HG03280 (cell line): ENCODE measurements around the gene PCP4.
"Not testable (repeated sequence)": the region's sequence is repeated elsewhere in the genome, so short reads cannot be mapped to it uniquely, and the experiment has no call there.

Experiments used
- ATAC-seq: cut with Tn5 transposase; IDR thresholded peaks from one replicate; pipeline ENCODE4 v1.9.1; 2021; ENCODE audit warnings: mild to moderate bottlenecking, moderate library complexity; ENCODE audit not compliant: unreplicated experiment

The PCP4 gene

DNA sequence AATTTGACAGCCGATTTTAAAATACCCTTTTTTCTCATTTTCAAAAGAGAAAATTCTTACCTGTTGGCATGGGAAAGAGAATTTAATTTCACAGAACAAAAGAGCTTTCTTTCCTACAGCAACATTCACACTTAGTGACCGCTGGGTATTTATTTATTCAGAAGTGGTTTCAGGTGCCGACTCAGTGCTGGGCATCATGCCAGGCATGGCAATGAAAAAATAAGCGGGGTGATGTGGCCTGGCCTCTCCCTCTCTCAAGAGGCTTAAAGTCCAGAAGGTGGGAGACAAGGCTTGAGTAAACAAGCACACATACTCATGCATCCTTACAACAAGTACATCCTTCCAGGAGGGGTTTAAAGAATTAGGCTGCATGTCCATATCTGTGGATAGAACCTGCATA, 4.1 kb upstream of the PCP4 start:
- ATAC-seq = no peak

DNA sequence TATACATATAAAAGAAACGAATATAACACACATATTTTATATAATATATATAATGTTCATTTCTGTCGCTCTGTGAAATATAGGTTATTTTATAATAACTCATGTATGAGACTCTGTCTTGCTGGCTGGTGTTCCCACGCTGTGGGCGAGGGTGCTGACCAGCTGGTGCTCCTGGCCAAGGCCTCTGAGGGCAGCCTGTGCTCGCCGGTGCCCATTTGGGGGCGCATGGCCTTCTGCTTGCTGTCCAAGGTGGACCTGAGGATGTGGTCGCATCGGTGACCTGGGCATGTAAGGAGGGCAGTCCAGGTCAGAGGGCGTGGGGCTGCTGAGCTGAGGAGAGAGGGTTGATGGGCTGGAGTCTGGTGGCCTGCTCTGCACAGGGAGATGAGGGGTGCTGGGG, 1.1 kb upstream of the PCP4 start:
- ATAC-seq = no peak

DNA sequence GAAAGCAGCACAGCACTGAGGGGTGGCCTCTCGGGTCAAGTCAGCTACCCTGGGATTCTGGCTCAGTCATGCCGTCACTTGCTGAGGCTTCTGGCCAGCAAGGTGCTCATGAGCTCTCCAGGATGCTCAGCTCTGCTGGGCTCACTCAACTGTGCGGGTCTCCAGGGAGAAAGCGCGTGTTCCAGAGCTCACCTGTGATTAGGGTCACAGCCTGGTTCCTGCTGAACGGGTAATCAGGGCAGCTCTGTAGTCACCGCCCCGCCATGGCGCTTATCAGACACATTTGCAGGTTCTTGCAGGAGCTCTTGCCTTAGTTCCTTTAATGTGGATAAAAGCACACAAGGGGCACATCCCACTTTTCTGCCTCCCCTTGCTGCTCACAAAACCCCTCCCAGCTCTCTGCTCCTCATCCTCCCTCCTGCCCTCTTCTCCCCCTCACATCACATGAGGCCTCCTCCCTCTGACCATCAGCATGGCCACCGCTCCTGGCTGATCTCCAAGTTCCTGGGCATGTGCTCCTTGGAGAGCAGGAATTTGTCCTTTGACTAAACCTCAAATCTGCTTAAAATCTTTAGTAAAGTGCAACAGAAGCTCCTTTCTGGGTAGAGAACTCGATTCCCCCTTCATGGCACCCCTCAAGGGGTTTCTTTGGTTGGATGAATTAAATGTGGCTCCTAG, 2.0 kb downstream of the PCP4 start:
- no peak for ATAC-seq

DNA sequence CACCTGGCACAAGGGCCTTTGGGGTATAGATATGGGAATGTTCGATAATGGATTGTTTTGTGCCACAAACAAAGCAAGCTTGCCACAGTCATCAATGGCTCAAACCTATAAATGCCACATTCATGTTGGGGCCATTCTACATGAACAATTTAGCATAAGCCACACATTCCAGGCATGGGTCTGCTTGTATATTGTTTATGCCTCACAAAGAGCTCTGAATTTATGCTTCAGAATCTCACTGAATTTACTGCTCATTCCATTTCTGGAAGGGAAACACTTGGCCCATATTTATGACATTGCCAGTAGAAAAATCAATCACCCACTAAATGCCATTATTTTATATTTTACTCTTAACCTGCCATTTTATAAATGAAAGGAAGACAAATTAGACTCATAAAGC, 6.4 kb downstream of the PCP4 start:
- no peak for ATAC-seq

DNA sequence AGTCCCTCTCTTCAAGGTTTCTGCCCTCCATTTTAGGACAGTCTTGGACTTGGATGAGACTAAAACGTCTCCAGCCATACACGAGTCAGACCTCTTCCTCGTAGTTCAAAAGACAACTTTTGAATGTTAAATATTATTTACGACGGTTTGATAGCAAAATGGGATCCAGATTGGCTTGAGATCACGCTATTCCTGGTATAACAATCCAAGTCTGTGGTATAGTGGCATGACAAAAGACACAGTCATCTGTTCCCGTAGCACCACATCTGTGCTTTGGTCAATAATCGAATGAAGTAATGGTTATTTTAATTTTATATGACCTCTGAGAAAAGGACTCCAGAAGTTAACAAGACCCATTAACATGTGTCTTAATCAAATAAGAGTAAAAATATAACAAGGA, 7.0 kb downstream of the PCP4 start:
- no peak for ATAC-seq

DNA sequence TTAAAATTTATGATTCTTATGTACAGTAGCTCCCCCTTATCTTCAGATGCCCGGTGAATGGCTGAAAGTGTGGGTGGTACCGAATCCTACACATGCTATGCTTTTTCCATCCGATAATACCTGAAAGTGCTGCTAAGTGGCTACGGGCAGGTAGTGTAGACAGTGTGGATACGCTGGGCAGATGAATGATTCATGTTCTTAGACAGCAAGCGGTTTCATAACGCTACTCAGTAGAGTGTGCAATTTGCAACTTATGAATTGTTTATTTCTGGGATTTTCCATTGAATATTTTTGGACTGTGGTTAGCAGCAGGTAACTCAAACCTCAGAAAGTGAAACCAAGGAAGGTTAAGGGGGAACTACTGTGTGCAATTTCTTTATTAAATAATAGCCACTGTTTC, 7.5 kb downstream of the PCP4 start:
- ATAC-seq = no peak

DNA sequence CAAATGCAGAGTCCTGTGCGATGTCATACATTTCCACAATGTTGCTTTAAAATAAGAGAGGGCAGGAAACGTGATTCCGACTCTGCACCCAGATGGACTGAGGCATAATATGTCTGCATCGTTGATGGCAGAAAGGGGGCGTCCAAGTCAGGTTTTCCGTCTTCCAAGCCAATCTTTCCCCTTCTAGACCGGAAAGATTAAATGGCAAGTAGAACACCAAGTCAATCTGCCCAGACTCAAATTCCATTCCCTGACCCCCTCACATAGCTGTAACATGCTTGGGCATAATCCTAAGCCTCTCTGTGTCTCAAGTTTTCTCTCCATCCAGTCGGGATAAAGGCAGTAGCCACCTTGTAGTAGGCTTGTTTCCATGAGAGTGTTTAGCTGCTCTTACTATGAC, 14.4 kb downstream of the PCP4 start:
- no peak for ATAC-seq

DNA sequence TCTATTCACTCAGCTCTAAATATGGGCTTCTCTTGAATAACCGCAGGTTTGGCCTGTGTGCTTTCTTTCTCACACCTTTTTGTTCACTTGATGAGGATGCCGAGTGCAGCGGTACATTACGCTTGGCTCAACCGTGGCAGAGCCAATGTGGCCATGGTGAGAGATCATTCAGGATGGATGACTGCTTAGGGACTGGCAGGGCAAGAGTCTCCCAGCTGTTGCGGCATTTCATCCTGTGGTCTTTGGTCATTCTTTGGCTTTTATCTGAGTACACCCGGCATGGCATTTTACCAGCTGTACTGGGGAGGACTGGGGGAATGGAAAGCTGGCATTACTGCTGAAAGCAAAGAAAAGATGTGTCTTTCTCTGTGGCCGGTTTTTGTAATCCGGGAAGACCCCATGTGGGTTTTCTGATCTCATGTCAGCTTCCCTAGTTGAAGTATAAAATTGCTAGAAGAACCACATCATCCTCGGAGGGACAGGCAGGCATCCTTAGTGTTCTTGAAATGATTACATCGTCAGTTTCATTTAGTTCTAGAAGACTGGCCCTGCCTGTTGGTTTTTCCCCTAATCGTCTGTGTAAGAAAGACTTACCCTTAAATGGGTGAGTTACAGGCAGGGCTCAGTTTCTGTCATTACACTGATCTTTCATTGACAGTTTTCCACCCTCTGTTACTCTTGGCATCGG, 15.1 kb downstream of the PCP4 start:
- ATAC-seq = no peak

DNA sequence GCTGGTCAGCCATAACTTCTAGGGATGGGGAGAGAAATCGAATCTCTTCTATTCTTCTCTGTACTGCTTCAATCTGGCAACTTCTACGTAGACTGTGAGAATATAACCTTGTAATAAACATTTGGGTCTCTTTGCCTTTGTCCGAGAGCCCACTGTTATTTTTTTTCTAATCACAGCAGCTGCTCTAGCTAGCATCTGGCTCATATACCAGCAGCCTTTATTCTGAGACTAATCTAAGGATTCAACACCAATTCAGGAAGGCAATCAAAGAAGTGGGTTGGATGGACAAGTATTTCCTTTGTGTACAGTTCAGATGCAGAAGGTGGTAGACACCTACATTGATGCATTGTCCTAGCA, 15.6 kb downstream of the PCP4 start:
- ATAC-seq = no peak

DNA sequence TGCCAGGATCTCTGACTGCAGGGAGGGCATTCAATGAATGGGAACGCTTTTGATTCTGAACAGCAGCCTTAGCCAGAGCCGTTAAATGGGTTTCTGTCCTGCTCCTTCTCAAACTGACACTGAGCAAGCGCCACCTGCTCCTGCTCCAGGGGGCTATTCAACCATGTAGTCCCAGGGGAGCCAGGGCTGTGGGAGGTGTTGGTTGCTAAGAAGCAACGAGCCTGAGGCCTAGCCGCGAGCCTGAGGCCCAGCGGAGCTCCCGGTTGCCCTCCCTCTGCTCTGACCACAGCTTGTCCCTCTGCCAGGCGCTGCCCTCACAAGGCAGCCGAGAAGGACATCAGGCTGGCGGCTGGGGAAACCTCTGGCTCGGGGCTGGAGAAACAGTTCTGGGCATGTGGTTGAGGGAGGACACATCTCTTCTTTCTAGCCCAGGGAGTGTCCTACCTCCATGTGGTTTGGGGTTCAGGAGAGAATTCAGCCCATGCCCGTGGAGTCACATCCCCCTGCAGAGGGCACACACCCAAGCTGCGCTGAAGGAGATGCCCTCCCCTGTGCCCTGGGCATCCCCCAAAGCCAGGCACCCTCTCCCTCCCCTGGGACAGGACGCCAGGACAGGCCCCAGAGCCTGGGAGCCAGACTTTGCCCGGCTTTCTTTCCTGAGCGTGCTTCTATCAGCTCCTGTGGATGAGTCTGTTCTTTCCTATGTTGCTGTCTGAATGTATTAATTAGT, 18.0 kb downstream of the PCP4 start:
- ATAC-seq = no peak

DNA sequence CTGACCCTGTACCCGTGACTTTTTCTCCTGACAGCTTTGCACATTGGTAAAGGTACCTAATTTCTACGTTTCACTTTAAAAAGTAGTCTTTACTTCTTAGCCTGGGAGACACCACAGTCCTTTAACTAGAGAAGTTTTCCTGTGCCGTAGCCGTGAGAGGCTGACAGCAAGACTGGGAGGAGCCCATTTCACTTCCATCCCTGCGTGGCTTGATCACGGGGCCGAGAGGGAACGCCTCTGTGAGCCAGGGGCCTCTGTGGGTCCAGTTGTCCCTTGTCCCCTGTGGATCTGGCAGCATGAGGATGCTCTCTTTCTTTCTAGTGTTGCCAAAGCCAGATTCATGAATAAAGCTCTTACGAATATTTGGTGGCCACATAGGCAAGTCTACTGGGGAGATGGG, 21.6 kb downstream of the PCP4 start:
- no peak for ATAC-seq

DNA sequence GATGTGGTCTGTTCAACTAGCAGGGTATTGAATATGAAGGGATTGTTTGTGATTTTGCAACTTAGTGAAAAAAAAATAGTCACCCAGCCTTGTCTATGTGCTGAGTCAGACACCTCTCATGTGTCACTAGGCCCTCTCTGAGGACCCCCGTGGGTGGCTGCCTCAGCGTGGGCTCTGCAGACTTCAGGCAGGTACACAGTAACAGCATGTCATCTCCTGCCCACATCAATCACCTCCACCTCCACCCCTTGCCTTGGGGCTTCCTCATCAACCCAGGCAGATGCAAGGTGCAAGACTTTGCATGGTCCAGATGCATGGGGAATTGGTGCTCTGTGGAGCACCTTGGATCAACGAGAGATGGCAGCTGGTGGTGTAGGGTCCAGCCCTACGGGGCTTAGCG, 23.9 kb downstream of the PCP4 start:
- ATAC-seq = no peak

DNA sequence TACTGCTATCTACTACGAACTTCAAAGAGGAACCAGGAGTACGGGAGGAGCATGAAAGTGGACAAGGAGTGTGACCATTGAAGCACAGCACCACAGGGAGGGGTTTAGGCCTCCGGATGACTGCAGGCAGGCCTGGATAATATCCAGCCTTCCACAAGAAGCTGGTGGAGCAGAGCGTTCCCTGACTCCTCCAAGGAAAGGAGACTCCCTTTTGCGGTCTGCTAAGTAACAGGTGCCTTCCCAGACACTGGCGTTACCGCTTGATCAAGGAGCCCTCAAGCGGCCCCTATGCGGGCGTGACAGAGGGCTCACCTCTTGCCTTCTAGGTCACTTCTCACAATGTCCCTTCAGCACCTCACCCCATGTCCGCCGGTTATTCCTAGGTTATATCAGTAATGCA, 24.6 kb downstream of the PCP4 start:
- not testable (repeated sequence) for ATAC-seq

DNA sequence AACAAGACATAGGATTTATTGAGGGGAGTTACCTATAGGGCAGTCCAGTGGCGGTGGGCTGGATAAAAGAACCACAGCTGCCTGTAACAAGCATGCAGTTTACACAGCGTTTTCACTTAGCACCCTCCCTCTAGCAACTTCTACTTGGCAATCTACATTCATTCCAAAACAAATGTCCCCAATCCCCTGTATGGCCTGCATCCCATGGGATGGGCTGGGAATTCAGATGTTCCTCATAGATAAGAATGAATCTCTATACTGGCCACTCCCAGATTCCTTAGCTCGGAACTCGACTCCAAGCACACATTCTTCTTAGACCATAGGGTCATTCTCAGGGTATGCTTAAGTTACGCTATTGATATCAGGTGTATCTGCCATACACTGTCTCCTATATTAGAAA, 33.3 kb downstream of the PCP4 start:
- no peak for ATAC-seq

DNA sequence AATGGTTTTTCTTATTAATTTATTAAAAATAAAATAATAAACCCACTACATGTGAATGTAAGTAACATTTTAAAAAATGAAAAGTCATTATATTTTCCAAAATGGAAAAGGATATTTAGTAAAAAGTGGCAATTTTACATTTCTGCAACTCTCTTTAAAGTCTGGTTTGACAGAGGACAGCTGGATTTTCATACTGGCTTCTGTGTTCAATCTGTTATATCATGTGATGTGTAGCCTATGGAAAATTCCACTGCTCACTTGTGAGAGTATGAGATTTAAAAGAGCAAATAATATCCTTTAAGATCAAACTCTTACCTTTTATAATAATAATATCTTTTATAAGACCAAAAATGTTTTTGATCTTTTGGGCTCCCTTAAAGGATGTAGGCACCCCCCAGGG, 33.7 kb downstream of the PCP4 start:
- no peak for ATAC-seq

DNA sequence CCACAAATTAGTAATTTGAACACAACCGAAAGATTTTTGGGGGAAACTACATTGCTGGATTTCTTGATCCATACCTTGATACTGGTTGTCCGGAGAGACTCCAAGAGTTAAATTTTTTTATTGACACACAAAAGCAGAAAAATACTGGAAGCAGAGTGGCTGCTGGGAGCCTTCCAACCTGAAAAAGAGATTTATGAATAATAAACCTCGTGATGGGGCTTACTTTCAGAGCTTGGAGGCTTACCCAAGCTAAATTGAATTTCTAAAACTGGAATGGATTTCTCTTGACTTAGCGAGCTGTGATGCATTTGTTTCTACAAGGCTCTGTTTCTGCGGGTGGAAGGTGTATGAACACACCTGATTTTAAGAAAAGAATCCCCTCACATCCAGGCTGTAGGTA, 35.7 kb downstream of the PCP4 start:
- ATAC-seq = no peak

DNA sequence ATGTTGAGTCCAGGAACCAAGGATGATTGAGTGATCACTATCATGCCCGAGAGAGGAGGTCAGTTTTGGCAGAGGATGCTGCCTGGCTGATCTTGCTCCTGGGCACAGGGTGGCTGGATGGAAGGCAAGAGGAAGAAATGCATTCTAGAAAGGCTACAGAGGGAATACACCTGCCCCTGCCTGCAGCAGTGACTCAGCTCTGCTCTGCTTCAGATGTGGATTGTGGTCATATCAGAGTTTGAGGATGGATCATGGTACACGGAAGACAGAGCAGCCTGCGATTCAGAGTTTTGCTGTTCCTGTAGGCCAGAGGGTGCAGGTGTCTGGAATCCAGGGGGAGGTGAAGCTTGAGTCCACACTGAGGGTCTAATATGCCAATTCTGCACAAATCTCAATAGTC, 37.2 kb downstream of the PCP4 start:
- ATAC-seq = no peak

DNA sequence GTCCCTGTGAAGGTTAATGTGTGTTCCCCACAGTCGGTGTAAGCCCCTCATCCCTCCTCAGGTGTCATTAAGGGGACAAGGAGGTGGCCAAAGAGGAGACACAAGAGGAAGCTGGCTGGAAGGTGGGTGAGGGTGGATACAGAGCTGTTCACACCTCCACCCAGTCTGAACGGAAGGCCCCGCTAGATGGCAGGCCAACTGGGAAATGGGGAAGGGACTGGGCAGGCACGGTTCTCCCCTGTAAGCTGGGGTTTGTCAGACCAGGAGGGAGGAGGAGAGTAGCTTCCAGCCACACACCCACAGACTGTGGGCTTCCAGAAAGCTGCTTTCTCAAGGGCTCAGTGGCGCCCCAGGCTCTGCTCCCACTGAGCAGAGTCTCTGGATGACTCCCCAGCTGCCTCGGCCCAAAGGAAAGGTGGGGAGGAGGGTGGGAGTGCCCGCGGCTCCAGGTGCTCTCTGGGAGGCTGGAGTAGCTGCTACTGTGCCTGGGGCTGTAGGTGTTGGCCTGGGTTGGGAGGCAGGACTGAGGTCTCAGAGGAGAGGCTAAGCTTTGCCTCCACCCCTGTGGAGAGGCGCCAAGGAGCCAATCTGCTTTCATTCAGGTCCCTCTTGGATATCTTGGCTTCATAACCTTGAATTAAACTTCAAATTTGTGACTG, 41.2 kb downstream of the PCP4 start:
- ATAC-seq = no peak

DNA sequence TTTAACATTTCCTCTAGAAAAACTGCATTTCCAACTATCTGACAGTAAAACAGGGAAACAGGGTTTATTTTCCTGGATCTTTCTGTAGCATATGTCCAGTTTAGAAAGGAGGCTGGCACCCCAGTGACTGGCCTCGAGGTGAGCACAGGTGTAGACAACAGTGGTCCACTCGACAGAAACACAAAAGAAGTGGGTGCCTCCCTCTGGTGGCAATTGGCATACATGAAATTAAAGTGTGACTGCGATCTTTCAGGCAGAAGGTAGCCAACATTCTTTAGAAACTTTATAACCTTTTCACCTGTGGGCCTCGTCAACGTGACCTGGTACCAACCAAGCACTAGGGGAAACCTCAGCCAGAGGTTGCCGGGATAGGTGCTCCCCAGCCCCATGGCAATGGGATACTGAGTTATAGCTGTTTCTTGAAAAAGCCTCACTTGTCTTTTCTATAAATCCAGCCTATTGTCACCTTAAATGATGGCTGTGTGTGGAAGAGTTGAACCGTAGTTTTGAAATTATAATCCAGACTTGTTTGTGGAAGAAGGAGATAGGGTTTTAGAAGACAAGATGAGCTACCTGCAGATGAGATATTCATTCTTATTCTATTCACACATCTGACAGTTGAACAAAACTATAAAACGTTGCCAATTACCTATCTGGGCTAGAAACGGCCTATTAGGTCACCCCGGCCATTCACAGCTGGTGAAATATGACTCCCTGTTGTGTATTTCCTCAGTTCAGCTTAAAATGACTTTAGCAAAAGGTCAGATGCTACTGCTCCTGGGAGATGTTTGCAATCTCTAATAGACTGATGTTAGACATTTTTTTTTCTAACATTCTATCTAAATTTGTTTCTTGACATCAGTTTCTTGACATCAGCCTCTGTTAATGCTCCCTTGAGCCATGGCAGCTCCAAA, 44.3 kb downstream of the PCP4 start:
- no peak for ATAC-seq

DNA sequence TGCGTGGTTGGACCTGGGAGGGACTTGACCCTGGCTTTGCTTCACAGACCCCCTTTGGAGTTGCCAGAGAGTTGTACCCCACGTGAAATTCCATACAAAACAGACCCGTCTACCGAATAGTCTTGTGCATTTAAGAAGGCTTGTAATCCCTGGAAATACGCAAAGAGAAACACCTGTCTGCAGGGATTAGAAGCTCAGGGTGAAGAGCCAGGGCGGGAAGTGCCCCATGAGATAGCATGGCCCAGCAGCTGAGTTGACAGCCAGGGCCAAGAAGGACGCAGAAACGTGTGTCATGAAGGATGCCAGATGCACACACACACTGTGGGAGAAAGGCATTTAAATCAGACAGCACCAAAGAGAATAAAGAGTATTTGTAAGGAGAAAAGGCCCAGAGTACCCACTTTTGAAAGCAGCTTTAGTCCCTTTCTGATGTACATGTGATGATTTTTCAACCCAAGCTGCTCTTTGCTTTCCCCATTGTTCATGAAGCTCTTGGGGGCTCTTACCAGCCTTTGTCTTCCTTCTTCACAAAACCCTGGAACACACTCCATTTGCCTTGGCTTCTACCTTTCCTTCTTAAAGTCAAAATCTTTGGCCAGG, 46.6 kb downstream of the PCP4 start:
- no peak for ATAC-seq
